NCI-H187 treated with DMSO at 0.1 percent for 48 hours (cell line): ENCODE measurements around the gene ZZZ3.
"Not testable (repeated sequence)": the region's sequence is repeated elsewhere in the genome, so short reads cannot be mapped to it uniquely, and the experiment has no call there.

Experiments used
- DNase-seq: peaks from one replicate; lab custom pipeline; 2025; lab: John Stamatoyannopoulos, UW

The ZZZ3 gene

GRCh38 chr1:77682460-77683159 is at the start of gene ZZZ3:
Gene ZZZ3, minus strand, starts transcription at chr1:77682658. Its CDS starts 49,304 bp downstream, at chr1:77633354.
- peak; percentile 71 for DNase-seq

GRCh38 chr1:77732090-77732489 is 49.6 kb upstream of the ZZZ3 start:
- no peak for DNase-seq

GRCh38 chr1:77725706-77726105 is 43.2 kb upstream of the ZZZ3 start:
- DNase-seq, result no peak

GRCh38 chr1:77718181-77718580 is 35.7 kb upstream of the ZZZ3 start:
- DNase-seq, result no peak

GRCh38 chr1:77716065-77716464 is 33.6 kb upstream of the ZZZ3 start:
- no peak for DNase-seq

GRCh38 chr1:77709727-77710126 is 27.3 kb upstream of the ZZZ3 start:
- no peak for DNase-seq

- DNase-seq, result no peak
Measured at GRCh38 chr1:77706321-77706720, 23.9 kb upstream of the ZZZ3 start.

GRCh38 chr1:77704736-77705135 is 22.3 kb upstream of the ZZZ3 start:
- DNase-seq, result no peak

GRCh38 chr1:77699673-77700072 is 17.2 kb upstream of the ZZZ3 start:
- DNase-seq, result not testable (repeated sequence)

GRCh38 chr1:77697441-77697840 is 15.0 kb upstream of the ZZZ3 start:
- DNase-seq, result no peak

GRCh38 chr1:77688939-77689338 is 6.5 kb upstream of the ZZZ3 start:
- DNase-seq, result no peak

- no peak for DNase-seq
Measured at GRCh38 chr1:77687519-77687906, 5.1 kb upstream of the ZZZ3 start.

GRCh38 chr1:77686796-77687518 is 4.5 kb upstream of the ZZZ3 start:
- no peak for DNase-seq

- peak; percentile 63 for DNase-seq
Measured at GRCh38 chr1:77683160-77684148, 996 bp upstream of the ZZZ3 start.

- no peak for DNase-seq
Measured at GRCh38 chr1:77680173-77680572, 2.3 kb downstream of the ZZZ3 start.

- DNase-seq, result no peak
Measured at GRCh38 chr1:77678660-77679610, 3.5 kb downstream of the ZZZ3 start.

GRCh38 chr1:77674807-77675206 is 7.7 kb downstream of the ZZZ3 start:
- not testable (repeated sequence) for DNase-seq

- no peak for DNase-seq
Measured at GRCh38 chr1:77673716-77674355, 8.6 kb downstream of the ZZZ3 start.

GRCh38 chr1:77673030-77673429 is 9.4 kb downstream of the ZZZ3 start:
- DNase-seq, result no peak

- DNase-seq, result no peak
Measured at GRCh38 chr1:77672374-77672773, 10.1 kb downstream of the ZZZ3 start.

GRCh38 chr1:77671836-77672235 is 10.6 kb downstream of the ZZZ3 start:
- no peak for DNase-seq
